ENCODE results near the gene ZNF362.

ZNF362 gene

GRCh38 chr1:33331444-33332356 lies 75.4 kb downstream of the ZNF362 start:
- FAIRE-seq: no peak
- no peak for DNase-seq (ENCODE audit: insufficient read length, low spot score)
- no peak for TF ChIP-seq CTCF (IDR thresholded peaks at IDR 0.05; ENCODE audit: insufficient read depth, missing control alignments)

- no peak for FAIRE-seq
- no peak for DNase-seq (ENCODE audit: insufficient read length, low spot score)
Measured at GRCh38 chr1:33332357-33332789, 76.1 kb downstream of the ZNF362 start.

GRCh38 chr1:33332881-33333280 lies 76.6 kb downstream of the ZNF362 start:
- no peak for TF ChIP-seq CTCF (IDR thresholded peaks at IDR 0.05; ENCODE audit: insufficient read depth, missing control alignments)
- DNase-seq (ENCODE audit: insufficient read length, low spot score) (no peak), FAIRE-seq (no peak)

More at GRCh38 chr1:33332357-33332789, 76.1 kb downstream of the ZNF362 start:
- no peak for TF ChIP-seq CTCF (IDR thresholded peaks at IDR 0.05; ENCODE audit: insufficient read depth, missing control alignments)

GRCh38 chr1:33334081-33334552 lies 77.8 kb downstream of the ZNF362 start:
- DNase-seq (ENCODE audit: insufficient read length, low spot score) (no peak), FAIRE-seq (no peak)
- no peak for TF ChIP-seq CTCF (IDR thresholded peaks at IDR 0.05; ENCODE audit: insufficient read depth, missing control alignments)

GRCh38 chr1:33335020-33335419 lies 78.7 kb downstream of the ZNF362 start:
- TF ChIP-seq CTCF (IDR thresholded peaks at IDR 0.05; ENCODE audit: insufficient read depth, missing control alignments): no peak
- no peak for FAIRE-seq
- no peak for DNase-seq (ENCODE audit: insufficient read length, low spot score)

- no peak for DNase-seq (ENCODE audit: insufficient read length, low spot score)
- no peak for TF ChIP-seq CTCF (IDR thresholded peaks at IDR 0.05; ENCODE audit: insufficient read depth, missing control alignments)
- peak; percentile 89 for FAIRE-seq
Measured at GRCh38 chr1:33336580-33336979, 80.3 kb downstream of the ZNF362 start.

GRCh38 chr1:33337441-33337840 lies 81.1 kb downstream of the ZNF362 start:
- FAIRE-seq (no peak), DNase-seq (ENCODE audit: insufficient read length, low spot score) (no peak)
- no peak for TF ChIP-seq CTCF (IDR thresholded peaks at IDR 0.05; ENCODE audit: insufficient read depth, missing control alignments)
